Germinal center (tissue), 1 donor: ENCODE data around the gene BMERB1.
"Not testable (repeated sequence)": the region's sequence is repeated elsewhere in the genome, so short reads cannot be mapped to it uniquely, and the experiment has no call there.

Experiments used
- DNase-seq: peaks from one replicate; pipeline ENCODE4 v3.0.0; 2012; ENCODE audit warnings: mixed read lengths, low spot score

Gene BMERB1

DNA sequence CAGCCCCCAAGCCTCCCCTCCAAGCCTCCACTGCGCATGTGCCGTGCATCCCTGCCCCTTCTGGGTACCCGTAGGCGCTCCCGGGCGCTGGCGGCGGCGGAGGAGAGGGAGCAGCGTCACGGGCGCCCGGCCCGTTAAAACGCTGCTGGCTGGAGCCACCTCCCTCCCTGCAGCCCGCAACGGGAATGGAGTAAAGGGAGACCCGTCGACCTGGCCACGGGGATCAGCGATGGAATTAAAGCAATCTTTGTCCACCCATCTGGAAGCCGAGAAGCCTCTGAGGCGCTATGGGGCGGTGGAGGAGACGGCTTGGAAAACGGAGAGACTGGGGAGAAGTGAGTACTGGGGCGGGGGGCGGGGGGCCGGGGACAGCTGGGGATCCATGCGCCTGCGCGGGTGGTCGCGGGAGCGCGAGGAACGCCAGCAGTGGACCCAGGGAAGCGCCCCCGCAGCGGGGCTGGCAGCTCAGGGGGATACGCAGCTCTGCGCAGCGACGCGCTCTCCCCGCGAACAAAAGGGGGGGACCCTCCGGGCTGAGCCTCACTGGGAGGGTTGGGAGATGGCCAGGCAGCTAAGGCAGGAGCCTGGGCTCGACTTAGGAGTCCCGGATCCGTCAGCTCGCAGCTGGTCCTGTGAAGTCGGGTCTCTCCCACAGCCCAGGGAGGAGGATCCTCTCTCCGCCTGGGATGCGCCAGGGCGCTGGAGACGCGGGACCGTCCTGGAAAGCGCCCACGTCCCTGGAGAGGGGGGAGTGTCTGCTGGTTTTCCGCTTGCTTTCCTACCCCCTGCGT lies at the start of gene BMERB1:
BMERB1 (plus strand) TSS at position 164 of the 791 bp plus-strand sequence; CDS start at position 230, 66 bp downstream.
- peak; percentile 18 for DNase-seq

DNA sequence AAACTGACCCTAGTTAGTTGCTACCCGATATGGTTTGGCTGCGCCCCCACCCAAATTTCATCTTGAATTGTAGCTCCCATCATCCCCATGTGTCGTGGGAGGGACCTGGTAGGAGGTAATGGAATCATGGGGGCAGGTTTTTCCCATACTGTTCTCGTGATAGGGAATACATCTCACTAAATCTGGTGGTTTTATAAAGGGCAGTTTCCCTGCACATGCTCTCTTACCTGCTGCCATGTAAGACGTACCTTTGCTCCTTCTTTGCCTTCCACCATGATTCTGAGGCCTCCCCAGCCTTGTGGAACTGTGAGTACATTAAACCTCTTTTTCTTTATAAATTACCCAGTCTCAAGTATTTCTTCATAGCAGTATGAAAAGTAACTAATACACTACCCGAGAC lies 46.3 kb upstream of the BMERB1 start:
- not testable (repeated sequence) for DNase-seq

DNA sequence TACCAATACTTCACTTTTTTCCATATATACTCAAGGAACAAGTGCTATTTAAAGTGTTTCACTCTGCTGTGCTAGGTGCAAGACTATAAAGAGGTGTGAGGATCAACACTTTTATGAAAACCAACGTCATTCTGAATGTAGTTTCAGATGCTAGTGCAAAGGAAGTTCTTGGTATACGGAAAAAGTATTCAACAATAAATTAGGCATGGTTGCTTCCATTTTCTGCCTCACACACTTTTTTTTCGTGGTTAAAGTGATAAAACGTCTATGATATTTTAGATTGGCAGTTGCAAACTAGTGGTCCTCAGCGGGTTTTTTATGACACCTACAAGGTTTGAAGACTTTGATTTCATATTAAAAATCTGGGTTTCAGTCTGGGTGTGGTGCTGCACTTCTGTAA lies 44.5 kb upstream of the BMERB1 start:
- DNase-seq, result not testable (repeated sequence)

DNA sequence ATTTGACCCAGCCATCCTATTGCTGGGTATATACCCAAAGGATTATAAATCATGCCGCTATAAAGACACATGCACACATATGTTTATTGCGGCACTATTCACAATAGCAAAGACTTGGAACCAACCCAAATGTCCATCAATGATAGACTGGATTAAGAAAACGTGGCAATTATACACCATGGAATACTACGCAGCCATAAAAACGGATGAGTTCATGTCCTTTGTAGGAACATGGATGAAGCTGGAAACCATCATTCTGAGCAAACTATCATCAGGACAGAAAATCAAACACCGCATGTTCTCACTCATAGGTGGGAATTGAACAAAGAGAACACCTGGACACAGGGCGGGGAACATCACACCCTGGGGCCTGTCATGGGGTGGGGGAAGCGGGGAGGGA lies 41.4 kb upstream of the BMERB1 start:
- DNase-seq, result not testable (repeated sequence)

DNA sequence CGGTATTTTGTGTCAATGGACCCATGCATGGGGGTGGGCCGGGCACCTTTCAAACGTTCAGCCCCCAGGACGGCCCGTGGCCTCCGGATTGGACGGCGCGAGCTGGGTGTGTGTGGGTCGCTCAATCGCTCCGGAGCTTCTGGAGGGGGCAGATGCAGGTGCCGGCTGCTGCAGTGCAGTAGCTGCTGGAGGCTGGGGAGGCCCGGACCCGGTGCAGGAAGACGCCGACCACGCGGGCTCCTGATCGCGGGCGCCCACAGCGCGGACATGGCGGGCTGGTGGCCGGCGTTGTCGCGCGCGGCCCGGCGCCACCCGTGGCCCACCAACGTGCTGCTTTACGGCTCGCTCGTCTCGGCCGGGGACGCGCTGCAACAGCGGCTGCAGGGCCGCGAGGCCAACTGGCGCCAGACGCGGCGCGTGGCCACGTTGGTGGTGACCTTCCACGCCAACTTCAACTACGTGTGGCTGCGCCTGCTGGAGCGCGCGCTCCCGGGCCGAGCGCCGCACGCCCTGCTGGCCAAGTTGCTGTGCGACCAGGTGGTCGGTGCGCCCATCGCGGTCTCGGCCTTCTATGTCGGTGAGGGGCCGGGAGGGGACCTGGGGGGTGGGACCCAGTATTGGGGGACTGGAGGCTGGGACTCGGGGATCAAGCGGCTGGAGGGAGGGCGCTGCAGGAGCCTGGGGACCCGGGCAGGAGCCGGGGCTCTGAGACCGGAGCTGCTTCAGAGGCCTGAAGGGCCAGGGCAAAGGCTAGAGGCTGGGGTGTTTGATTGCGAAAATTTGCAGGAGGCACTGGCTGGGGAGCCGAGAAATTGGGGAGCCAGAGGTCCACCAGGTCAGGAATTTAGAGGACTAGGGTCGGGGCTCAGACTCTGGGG lies 38.5 kb upstream of the BMERB1 start, which contains the start of gene MPV17L:
MPV17L (plus strand) TSS at position 124 of the 878 bp plus-strand sequence; CDS start at position 268, 144 bp downstream.
- DNase-seq, result not testable (repeated sequence)

DNA sequence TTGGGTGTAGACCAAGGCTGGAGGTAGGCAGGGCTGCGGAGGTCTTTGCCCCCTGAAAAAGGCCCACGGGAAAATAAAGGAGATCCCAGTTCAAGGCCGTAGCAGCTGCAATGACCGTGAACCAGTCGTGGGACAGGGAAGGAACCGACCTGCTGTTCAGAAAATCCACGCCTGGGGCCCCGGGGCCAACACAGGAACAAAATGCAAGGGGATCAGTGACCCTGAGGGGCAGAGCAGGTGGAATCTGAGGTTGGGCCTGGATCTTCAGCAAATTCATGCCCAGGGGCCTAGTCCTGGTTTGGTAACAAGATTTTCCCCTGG lies 37.9 kb upstream of the BMERB1 start:
- DNase-seq, result not testable (repeated sequence)

DNA sequence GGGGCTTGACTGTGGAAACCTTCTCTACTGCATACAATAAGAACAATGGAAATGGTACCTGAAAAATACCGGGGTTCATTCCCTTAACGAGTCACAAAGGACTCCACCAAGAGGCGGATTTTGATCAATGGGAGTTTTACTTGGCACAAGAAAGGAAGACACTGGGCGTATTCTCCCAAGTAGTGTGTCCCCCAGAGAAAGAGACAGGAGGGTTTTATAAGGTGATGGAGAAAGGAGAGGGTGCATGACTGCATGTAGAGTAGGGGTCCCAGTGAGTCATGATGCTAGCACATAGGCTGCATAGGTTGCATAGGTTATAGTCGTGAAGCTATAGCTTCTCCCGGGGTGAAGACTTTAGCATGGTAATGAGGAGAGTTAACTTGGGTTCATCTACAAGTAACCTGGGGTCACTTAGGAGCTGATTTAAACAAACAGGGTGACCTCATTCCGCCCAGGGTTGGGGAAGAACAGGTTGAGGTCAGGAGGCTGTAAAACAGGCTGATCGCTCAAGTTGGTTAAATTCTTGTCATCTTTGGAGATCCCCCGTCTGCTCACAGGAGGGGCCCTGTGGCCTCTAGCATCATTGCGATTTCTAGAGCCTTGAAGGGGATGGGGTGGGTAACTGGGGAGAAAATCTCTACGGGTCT lies 37.3 kb upstream of the BMERB1 start:
- no peak for DNase-seq

DNA sequence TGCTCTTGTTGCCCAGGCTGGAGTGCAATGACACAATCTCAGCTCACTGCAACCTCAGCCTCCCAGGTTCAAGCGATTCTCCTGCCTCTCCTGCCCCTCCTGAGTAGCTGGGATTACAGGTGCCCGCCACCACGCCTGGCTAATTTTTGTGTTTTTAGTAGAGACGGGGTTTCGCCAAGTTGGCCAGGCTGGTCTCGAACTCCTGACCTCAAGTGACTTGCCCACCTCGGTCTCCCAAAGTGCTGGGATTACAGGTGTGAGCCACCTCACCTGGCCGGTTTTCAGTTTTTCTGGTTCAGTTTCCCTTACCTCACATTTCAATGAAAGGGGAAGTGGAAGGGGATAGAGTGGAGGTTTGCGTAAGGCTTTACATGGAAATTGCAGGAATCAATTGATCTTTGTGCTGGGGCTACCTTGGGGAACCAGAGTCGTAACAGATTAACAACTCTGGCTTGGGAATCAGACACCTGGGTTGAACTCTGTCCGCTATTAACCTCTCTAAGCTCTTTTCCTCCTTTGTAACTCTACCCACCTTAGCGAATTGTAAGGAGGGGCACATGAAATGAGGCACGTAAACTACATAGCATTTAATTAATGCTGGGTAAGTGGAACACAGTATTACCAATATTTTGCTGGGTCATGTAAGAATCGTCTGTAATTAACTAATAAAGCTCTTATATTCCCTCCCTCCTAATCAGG lies 35.6 kb upstream of the BMERB1 start:
- DNase-seq, result no peak

DNA sequence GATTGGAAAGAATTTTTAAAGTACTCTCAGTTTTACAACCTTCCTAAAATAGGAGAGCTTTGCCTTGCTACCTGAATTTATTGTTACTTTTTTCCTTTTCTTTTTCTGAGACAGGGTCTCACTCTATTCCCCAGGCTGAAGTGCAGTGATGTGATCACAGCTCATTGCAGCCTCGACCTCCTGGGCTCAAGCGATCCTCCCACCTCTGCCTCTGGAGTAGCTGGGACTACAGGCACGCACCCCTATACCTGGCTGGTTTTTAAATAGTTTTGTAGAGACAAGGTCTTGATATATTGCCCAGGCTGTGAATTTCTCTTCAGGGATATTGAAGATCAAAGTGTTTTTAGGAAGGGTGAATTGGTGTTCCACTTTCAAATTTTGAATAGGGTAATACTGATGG lies 35.1 kb upstream of the BMERB1 start:
- no peak for DNase-seq

DNA sequence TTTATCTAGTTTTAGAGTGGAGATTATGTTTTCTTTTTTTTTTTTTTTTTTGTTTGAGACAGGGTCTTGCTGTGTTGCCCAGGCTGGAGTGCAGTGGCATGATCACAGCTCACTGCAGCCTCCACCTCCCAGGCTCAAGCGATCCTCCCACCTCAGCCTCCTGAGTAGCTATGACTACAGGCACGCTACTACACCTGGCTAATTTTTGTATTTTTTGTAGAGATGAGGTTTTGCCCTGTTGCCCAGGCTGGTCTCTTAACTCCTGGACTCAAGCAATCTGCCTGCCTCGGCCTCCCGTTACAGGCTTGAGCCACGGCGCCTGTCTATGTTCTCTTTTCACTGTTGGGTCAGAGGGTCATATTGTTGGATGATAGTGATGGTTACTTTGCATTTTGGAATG lies 34.1 kb upstream of the BMERB1 start:
- not testable (repeated sequence) for DNase-seq

DNA sequence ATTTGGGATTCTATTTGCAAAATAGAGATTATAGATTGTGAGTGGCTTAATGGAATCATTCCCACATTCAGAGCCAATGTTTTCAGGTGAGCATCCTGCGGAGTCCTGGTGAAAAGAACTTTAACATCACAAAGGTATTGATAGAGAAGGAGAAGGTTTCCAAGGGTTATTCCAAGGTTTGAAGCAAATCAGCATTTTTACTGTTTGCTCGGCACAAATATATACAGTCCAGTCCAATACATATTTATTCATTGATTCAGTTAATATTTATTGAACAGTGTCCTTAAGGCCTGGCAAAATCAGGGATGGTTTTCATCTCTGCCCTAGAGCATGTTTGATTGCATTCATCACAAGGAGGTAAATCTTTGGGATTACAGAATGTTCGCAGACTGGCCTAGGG lies 32.4 kb upstream of the BMERB1 start:
- DNase-seq, result no peak

DNA sequence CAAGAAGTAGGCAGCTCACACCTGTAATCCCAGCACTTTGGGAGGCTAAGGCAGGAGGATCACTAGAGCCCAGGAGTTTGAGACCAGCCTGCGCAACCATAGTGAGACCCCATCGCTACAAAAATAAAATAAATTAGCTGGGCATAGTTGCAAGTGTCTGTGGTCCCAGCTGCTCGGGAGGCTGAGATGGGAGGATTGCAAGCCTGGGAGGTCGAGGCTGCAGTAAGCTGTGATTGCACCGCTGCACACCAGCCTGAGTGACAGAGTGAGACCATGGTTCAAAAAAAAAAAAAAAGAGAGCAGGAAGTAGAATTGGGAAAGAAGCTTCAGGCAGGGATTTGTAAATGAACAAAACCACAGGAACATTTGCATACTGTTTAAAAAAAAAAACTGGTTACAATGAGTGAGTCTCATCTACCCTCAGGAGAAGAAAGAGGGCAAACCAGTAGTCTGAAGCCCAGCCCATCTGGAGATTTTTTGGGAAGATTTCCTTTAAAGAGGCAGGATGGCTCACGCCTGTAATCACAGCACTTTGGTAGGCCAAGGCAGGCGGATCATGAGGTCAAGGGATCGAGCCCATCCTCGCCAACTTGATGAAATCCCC lies 30.9 kb upstream of the BMERB1 start:
- DNase-seq, result no peak

DNA sequence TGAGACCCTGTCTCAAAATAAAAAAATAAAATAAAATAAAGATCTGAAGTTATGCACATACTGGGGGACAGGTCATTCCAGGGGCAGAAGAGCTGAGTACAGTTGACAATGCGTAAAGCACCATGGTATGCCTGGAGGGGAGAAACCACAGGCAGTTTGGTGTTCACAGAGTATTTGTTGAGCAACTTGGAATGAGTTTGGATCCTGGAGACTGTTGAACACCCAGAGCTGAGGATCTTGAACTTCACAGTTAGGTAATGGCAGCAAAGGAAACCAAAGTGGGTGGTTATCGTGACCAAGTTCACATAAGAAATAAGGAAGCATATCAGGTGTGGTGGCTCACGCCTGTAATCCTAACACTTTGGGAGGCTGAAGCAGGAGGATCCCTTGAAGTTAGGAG lies 30.3 kb upstream of the BMERB1 start:
- not testable (repeated sequence) for DNase-seq

DNA sequence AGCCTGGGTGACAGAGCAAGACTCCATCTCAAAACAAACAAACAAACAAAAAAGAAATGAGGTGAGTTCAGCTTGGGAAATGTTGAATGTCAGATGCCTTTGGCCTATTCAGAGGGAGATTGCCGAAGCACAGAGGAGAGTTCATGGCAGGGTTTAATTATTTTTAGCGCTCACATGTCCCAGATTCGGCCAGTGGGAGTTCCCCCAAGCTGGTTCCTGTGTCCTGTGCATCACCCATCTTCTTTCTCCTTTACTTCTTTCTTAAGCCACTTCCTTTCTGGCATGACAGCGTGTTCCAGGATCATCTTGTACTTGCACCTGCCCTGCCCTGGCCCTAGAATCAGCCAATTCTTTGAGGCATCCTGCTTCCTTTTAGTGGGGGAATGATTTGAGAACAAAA lies 29.6 kb upstream of the BMERB1 start:
- no peak for DNase-seq

DNA sequence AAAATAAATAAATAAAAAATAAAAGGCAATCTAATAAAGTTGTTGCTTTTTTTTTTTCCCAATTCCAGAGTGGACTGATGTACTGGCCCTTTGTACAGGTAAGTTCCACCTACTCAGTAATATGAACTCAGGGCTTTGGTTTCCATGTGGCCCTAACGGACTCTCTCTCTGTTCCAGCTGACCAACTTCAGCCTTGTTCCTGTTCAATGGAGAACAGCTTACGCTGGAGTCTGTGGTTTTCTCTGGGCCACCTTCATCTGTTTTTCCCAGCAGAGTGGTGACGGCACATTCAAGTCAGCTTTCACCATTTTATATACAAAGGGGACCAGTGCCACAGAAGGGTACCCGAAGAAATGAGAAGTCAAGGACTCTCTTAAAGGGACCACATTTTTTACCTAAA lies 26.6 kb upstream of the BMERB1 start:
- DNase-seq, result not testable (repeated sequence)

DNA sequence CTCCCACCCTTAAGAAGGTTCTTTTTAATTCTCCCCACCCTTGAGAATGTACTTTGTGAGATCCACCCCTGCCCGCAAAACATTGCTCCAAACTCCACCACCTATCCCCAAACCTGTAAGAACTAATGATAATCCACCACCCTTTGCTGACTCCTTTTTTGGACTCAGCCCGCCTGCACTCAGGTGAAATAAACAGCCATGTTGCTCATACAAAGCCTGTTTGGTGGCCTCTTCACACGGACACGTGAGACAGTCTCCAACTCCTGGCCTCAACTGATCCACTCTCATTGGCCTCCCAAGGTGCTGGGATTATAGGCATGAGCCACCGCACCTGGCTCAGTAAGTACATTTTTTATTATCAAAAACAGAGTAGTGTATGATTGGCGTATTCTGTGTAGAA lies 24.9 kb upstream of the BMERB1 start:
- not testable (repeated sequence) for DNase-seq

DNA sequence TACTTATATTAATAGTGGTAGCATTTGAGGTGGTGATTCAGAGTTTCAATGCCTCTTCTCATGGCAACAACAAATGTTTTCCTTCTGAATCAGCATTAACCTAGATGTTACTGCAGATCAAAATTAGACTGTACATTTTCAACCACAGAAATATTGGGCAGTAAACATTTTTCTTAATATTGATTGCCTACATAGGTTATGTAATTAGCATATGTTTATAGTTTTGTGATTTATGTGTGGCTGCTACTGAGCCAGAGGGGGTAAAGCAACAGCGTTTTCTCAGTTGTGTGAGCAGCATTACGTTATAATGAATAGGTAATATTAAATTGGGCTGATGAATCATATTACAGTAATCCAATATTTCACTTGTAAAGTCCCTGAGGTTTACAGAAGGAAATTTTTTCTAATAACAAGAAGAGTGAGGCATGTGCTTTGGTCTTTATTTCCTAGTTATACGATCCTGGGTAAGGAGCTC lies 18.8 kb upstream of the BMERB1 start:
- DNase-seq, result no peak

DNA sequence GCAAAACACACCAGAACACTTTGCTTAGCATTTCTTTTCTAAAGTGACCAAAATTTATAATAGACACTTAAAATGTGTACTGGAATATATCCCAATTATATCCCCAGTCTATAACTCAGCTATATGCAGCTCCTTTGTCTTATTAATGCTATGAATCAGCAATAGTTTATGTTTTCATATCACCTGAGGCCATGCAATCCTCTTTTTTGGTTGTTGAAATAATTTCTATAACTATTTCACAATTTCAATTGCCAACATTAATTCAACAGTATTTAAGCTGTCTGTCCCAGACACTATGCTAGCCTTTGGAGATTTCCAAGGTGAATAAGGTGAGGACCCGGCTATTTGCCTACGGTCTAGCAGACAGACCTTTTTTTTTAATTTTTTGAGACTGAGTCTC lies 17.2 kb upstream of the BMERB1 start:
- DNase-seq, result no peak

DNA sequence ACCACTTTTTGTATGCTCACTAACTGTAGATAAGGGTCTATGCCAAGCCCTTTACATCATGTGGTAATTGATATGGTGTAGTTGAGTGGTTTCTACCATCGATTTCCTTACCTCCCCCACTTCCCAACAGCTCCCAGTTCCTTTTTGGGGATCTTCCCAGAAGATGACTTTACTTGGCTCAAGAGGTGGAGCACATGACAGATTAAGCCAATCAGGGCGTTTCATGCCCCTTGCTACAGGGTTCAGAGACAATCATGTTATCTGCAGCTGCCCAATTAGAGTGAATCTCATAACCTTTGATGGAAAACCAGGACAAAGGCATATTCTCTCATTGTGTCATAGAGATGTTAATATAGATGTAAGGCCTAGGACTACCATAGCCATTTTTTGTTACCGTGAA lies 16.2 kb upstream of the BMERB1 start:
- no peak for DNase-seq

DNA sequence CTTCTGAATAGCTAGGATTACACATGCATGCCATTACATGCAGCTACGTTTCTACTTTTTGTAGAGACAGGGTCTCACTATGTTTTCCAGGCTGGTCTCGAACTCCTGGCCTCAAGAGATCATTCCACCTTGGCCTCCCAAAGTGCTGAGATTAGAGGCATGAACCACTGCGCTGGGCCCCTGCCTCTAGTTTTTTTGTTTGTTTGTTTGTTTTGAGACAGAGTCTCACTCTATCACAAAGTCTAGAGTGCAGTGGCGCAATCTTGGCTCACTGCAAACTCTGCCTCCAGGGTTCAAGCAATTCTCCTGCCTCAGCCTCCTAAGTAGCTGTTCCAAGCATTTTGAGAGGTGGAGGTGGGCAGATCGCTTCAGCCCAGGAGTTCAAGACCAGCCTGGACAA lies 12.7 kb upstream of the BMERB1 start:
- DNase-seq, result not testable (repeated sequence)

DNA sequence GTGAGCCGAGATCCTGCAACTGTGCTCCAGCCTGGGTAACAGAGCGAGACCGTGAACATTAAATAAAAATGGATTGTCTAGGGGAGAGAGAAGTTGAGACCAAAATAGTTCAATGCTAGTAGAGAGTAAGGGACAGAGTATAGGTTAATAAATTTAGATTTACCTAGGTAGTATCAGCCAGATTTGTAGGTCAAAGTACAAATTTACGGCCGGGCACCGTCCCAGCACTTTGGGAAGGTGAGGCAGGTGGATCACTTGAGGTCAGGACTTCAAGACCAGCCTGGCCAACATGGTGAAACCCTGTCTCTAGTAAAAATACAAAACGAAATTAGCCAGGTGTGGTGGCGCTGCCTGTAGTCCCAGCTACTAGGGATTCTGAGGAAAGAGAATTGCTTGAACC lies 12.2 kb upstream of the BMERB1 start:
- DNase-seq, result no peak
